HepG2 (cell line): Measurements from ENCODE around the gene PAQR5. TPM values are rescaled to one million over a fixed set of nuclear protein-coding genes. Genes with fewer than 3 reads are reported as not detected.

Experiments
- BHLHE40 ChIP-seq: IDR thresholded peaks from 2 replicates; pipeline ENCODE4 v1.6.1; 2011; ENCODE audit warnings: low read length, improper control_type of control experiment
- KAT8 ChIP-seq: IDR thresholded peaks from 2 replicates; pipeline ENCODE4 v1.6.1; 2016; ENCODE audit warnings: missing genetic modification reagents, missing compliant biosample characterization
- KDM2A ChIP-seq: sonication (generic); formaldehyde crosslinking; IDR thresholded peaks from 2 replicates; pipeline ENCODE4 v1.4.0; 2020; ENCODE audit warnings: low read depth, missing genetic modification reagents, borderline replicate concordance
- KDM4B ChIP-seq: sonication (generic); formaldehyde crosslinking; IDR thresholded peaks from 2 replicates; pipeline ENCODE4 v1.4.0; 2020; ENCODE audit warnings: missing genetic modification reagents
- MAFF ChIP-seq: IDR thresholded peaks from 2 replicates; pipeline ENCODE4 v1.6.1; 2011; ENCODE audit warnings: low read depth, low read length, improper control_type of control experiment
- MBNL3 ChIP-seq: fragments of 250-450 bp; sonication (Bioruptor Pico); conservative IDR thresholded peaks from 2 replicates; pipeline ENCODE4 v1.8.0; 2022; ENCODE audit warnings: mild to moderate bottlenecking, inconsistent platforms
- MTF1 ChIP-seq: sonication (generic); formaldehyde crosslinking; IDR thresholded peaks from 2 replicates; pipeline ENCODE4 v1.5.0; 2020; ENCODE audit warnings: missing genetic modification reagents
- NR2F6 ChIP-seq, 2 experiments: IDR thresholded peaks; 2 replicates each; pipeline ENCODE4 v1.6.1; 2016; ENCODE audit warnings: antibody characterized with exemption in 1 of 2, mild to moderate bottlenecking in 1 of 2
- SNRNP70 ChIP-seq: fragments of 200-400 bp; formaldehyde crosslinking; IDR thresholded peaks from 2 replicates; pipeline ENCODE4 v1.6.1; 2017; ENCODE audit warnings: mild to moderate bottlenecking, low read depth, low read length, moderate library complexity
- SSRP1 ChIP-seq: IDR thresholded peaks from 2 replicates; pipeline ENCODE4 v1.6.1; 2016; ENCODE audit warnings: control low read depth
- ZBTB10 ChIP-seq: sonication (generic); formaldehyde crosslinking; IDR thresholded peaks from 2 replicates; pipeline ENCODE4 v1.4.0; 2020; ENCODE audit warnings: missing genetic modification reagents, borderline replicate concordance
- ZBTB39 ChIP-seq: sonication (generic); formaldehyde crosslinking; IDR thresholded peaks from 2 replicates; pipeline ENCODE4 v1.5.0; 2020; ENCODE audit warnings: missing genetic modification reagents
- ZFY ChIP-seq: sonication (generic); formaldehyde crosslinking; IDR thresholded peaks from 2 replicates; pipeline ENCODE4 v1.4.0; 2020; ENCODE audit warnings: missing genetic modification reagents
- ZNF225 ChIP-seq: sonication (generic); formaldehyde crosslinking; IDR thresholded peaks from 2 replicates; pipeline ENCODE4 v1.4.0; 2020; ENCODE audit warnings: mild to moderate bottlenecking, missing genetic modification reagents
- ZNF260 ChIP-seq: sonication (generic); formaldehyde crosslinking; IDR thresholded peaks from 2 replicates; pipeline ENCODE4 v1.4.0; 2020; ENCODE audit warnings: missing genetic modification reagents, low read depth, mild to moderate bottlenecking, borderline replicate concordance
- ZNF281 ChIP-seq: sonication (generic); formaldehyde crosslinking; IDR thresholded peaks from 2 replicates; pipeline ENCODE4 v1.4.0; 2020; ENCODE audit warnings: missing genetic modification reagents, borderline replicate concordance
- ZNF550 ChIP-seq: sonication (generic); formaldehyde crosslinking; IDR thresholded peaks from 2 replicates; pipeline ENCODE4 v1.4.0; 2020; ENCODE audit warnings: mild to moderate bottlenecking, missing genetic modification reagents, borderline replicate concordance
- ZNF615 ChIP-seq: sonication (generic); formaldehyde crosslinking; IDR thresholded peaks from 2 replicates; pipeline ENCODE4 v1.5.0; 2020; ENCODE audit warnings: mild to moderate bottlenecking, missing genetic modification reagents, borderline replicate concordance
- ZNF616 ChIP-seq: sonication (generic); formaldehyde crosslinking; IDR thresholded peaks from 2 replicates; pipeline ENCODE4 v1.5.0; 2020; ENCODE audit warnings: low read depth, mild to moderate bottlenecking, missing genetic modification reagents
- ZNF644 ChIP-seq: IDR thresholded peaks from 2 replicates; pipeline ENCODE4 v1.6.1; 2016; ENCODE audit warnings: low read depth
- ZSCAN22 ChIP-seq: sonication (generic); formaldehyde crosslinking; IDR thresholded peaks from 2 replicates; pipeline ENCODE4 v1.4.0; 2020; ENCODE audit warnings: mild to moderate bottlenecking, missing genetic modification reagents
- polyA plus RNA-seq, 8 experiments: library from polyadenylated mRNA; depleted of rRNA in 3 of 8; stranded (reverse) in 7 of 8; unstranded in 1 of 8; fragments of >200 nt; fragmentation: Illumina TruSeq in 4 of 8; extraction: Trizol in 4 of 8; gene quantifications; 2 replicates each; pipeline versions ENCODE4 v1.2.1 to v1.2.3, GENCODE V29; 2011 to 2016; ENCODE audit warnings: low read depth in 4 of 8, missing spikeins in 1 of 8, mixed read lengths in 1 of 8; ENCODE audit not compliant: insufficient read depth in 1 of 8
- total RNA-seq, 5 experiments: library from RNA; depleted of rRNA; stranded (reverse); fragments of >200 nt; fragmentation: Illumina TruSeq; extraction: Trizol; gene quantifications; 2 replicates each; pipeline ENCODE4 v1.2.3, GENCODE V29; 2016; ENCODE audit warnings: low read depth in 1 of 5
- TF ChIP-seq, protein P1 (sequence below): sonication (generic); formaldehyde crosslinking; IDR thresholded peaks from 2 replicates; pipeline ENCODE4 v1.8.0; 2022; ENCODE audit warnings: missing genetic modification reagents, low read depth, mild to moderate bottlenecking, borderline replicate concordance

PAQR5 gene
- total and polyA plus RNA-seq, 2 of the 13 experiments (the other 11 are each of a cell fraction or from before 2014, with no cell fraction given), result 0.53 to 1.3 TPM

DNA sequence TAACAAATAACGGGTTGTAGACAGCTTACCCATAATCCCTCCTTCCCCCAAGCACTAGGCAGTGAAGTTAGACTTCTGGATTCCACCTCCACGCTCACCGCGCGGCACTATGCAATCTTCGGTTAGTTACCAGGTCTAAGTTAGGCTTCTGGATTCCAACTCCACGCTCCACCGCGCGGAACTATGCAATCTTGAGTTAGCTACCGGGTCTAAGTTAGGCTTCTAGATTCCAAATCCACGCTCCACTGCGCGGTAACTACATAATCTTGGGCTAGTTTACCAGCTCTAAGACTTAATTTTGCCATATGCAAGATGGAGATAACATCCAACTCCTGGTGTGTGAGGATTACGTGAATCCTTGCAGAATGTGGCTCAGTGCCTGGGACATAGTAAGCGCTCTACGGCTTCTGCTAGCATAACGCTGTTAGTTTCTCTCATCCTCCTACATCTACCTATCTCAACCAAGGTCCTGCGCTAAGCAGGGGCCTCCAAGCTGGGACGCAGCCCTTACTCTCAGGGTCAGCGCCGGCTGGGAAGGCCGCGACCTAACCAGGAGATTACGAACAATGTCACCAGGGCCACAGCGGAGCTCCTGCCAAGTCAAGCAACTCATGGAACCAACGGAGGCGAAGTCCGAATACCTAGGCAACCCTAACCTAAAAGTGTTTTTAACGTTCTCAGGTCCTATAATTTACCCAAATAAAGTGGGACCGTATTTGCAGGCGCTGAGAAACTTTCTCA, 153.4 kb downstream of the PAQR5 start (continued):
- TF ChIP-seq ZNF615 (CRISPR knock-in tag) (no peak), ZNF616 (CRISPR knock-in tag) (no peak; the same call in 1 of the 2 replicates), ZNF281 (CRISPR knock-in tag) (0 out of 2 replicates have a peak, but pooled peaks have one; percentile 12), MBNL3 (CRISPR knock-in tag) (no peak), ZSCAN22 (CRISPR knock-in tag) (peak; percentile 56; the same call in 1 of the 2 replicates), ZFY (CRISPR knock-in tag) (peak; percentile 93), ZNF260 (CRISPR knock-in tag) (no peak), MAFF (no peak), ZNF550 (CRISPR knock-in tag) (no peak), ZBTB39 (CRISPR knock-in tag) (peak; percentile 26; the same call in 1 of the 2 replicates), ZNF225 (no peak), KDM4B (no peak), ZNF644 (0 out of 2 replicates have a peak, but pooled peaks have one; percentile 24), ZBTB10 (no peak), KDM2A (CRISPR knock-in tag) (peak; percentile 44), SSRP1 (0 out of 2 replicates have a peak, but pooled peaks have one; percentile 46), BHLHE40 (no peak), KAT8 (CRISPR knock-in tag) (no peak), SNRNP70 (no peak), MTF1 (CRISPR knock-in tag) (no peak), NR2F6 (IDR thresholded peaks at IDR 0.05) (no peak; the same call in 1 of the 2 replicates), NR2F6 (CRISPR knock-in tag; IDR thresholded peaks at IDR 0.05) (no peak; the same call in 1 of the 2 replicates)
- TF ChIP-seq, protein P1, sequence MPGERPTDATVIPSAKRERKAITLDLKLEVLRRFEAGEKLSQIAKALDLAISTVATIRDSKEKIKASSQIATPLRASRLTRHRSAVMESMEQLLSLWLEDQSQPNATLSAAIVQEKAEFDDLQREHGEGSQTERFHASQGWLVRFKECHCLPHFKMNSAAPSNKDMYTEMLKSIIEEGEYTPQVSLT (CRISPR knock-in tag), result no peak; the same call in 1 of the 2 replicates
